ENCODE data around the gene A3GALT2. TPM values are rescaled to one million over a fixed set of nuclear protein-coding genes. Genes with fewer than 3 reads are reported as not detected.

Gene A3GALT2
- total RNA-seq, 1 donor from 2014 or later, result not detected

- peaks cover 8% of the 10 kb centered on the region for H4K20me1 ChIP-seq (ENCODE audit: low read depth)
- H3K36me3 ChIP-seq, result no peaks in the 10 kb centered on the region
- H3K79me2 ChIP-seq (ENCODE audit: low read depth), result peaks cover 9% of the 10 kb centered on the region
- no peak overlapping the region for H3K4me2 ChIP-seq
- H3K27me3 ChIP-seq, result peaks cover 28% of the 10 kb centered on the region
- no peak overlapping the region for H3K4me3 ChIP-seq
- H3K27ac ChIP-seq, result no peak overlapping the region
- peak overlapping the region; percentile 73 for H3K27ac Mint-ChIP-seq
- peak overlapping the region; percentile 52 for H3K4me3 Mint-ChIP-seq
- no peak overlapping the region for H2AFZ ChIP-seq (replicated peaks)
- no peaks in the 10 kb centered on the region for H3K9me3 ChIP-seq (ENCODE audit: low read depth)
- peaks cover 13% of the 10 kb centered on the region for H3F3A ChIP-seq (ENCODE audit: low read depth)
- DNase-seq (ENCODE audit: low spot score), result no peak
- no peaks in the 10 kb centered on the region for H3K9me3 Mint-ChIP-seq
- H3K27me3 Mint-ChIP-seq (ENCODE audit: insufficient read depth, low read depth), result no peaks in the 10 kb centered on the region
- peaks cover 25% of the 10 kb centered on the region for H3K36me3 Mint-ChIP-seq
- H3K4me1 ChIP-seq, result peaks cover 24% of the 10 kb centered on the region
- TF ChIP-seq CTCF (IDR thresholded peaks at IDR 0.05) (no peak), EZH2 (IDR thresholded peaks at IDR 0.05) (no peak), EZH2phosphoT487 (IDR thresholded peaks at IDR 0.05) (no peak)
- H3K4me1 Mint-ChIP-seq, result peaks cover 64% of the 10 kb centered on the region
- no peak overlapping the region for H3K9ac ChIP-seq
These were observed 32.6 kb upstream of the A3GALT2 start for GRCh38 chr1:33353531-33353930.

- Histone ChIP-seq H3K9ac (no peak overlapping the region), H2AFZ (replicated peaks) (no peak overlapping the region), H3K27me3 (peaks cover 28% of the 10 kb centered on the region), H3K4me2 (peak overlapping the region; percentile 82), H3K4me3 (peak overlapping the region; percentile 52), H3K9me3 (ENCODE audit: low read depth) (no peaks in the 10 kb centered on the region), H3K36me3 (no peaks in the 10 kb centered on the region), H3F3A (ENCODE audit: low read depth) (peaks cover 24% of the 10 kb centered on the region), H3K4me1 (peaks cover 35% of the 10 kb centered on the region), H3K79me2 (ENCODE audit: low read depth) (peaks cover 32% of the 10 kb centered on the region), H3K27ac (no peak overlapping the region), H4K20me1 (ENCODE audit: low read depth) (peaks cover 31% of the 10 kb centered on the region)
- peaks cover 2% of the 10 kb centered on the region for H3K27me3 Mint-ChIP-seq (ENCODE audit: insufficient read depth, low read depth)
- TF ChIP-seq CTCF (IDR thresholded peaks at IDR 0.05) (no peak), EZH2phosphoT487 (IDR thresholded peaks at IDR 0.05) (no peak), EZH2 (IDR thresholded peaks at IDR 0.05) (no peak)
- no peak for DNase-seq (ENCODE audit: low spot score)
- H3K9me3 Mint-ChIP-seq, result no peaks in the 10 kb centered on the region
- H3K4me1 Mint-ChIP-seq, result peaks cover 67% of the 10 kb centered on the region
- H3K27ac Mint-ChIP-seq, result peak overlapping the region; percentile 1
- H3K36me3 Mint-ChIP-seq, result peaks cover 28% of the 10 kb centered on the region
- H3K4me3 Mint-ChIP-seq, result peak overlapping the region; percentile 88
These were observed 30.4 kb upstream of the A3GALT2 start for GRCh38 chr1:33351281-33351660.

GRCh38 chr1:33350611-33351280 lies 29.8 kb upstream of the A3GALT2 start:
- Histone ChIP-seq H3F3A (ENCODE audit: low read depth) (peaks cover 24% of the 10 kb centered on the region), H3K27ac (no peak overlapping the region), H3K4me3 (peak overlapping the region; percentile 52), H3K79me2 (ENCODE audit: low read depth) (peaks cover 37% of the 10 kb centered on the region), H3K9ac (no peak overlapping the region), H3K9me3 (ENCODE audit: low read depth) (no peaks in the 10 kb centered on the region), H4K20me1 (ENCODE audit: low read depth) (peaks cover 36% of the 10 kb centered on the region), H2AFZ (replicated peaks) (peak overlapping the region; percentile 13), H3K4me2 (peak overlapping the region; percentile 82), H3K36me3 (no peaks in the 10 kb centered on the region), H3K27me3 (peaks cover 28% of the 10 kb centered on the region), H3K4me1 (peaks cover 40% of the 10 kb centered on the region)
- Mint-ChIP-seq H3K27me3 (ENCODE audit: insufficient read depth, low read depth) (peaks cover 2% of the 10 kb centered on the region), H3K36me3 (peaks cover 26% of the 10 kb centered on the region), H3K4me1 (peaks cover 71% of the 10 kb centered on the region), H3K4me3 (peak overlapping the region; percentile 88), H3K9me3 (no peaks in the 10 kb centered on the region), H3K27ac (peak overlapping the region; percentile 97)
- no peak for DNase-seq (ENCODE audit: low spot score)
- TF ChIP-seq EZH2 (IDR thresholded peaks at IDR 0.05) (no peak), CTCF (IDR thresholded peaks at IDR 0.05) (no peak), EZH2phosphoT487 (IDR thresholded peaks at IDR 0.05) (no peak)
